IMR-90 (cell line): ENCODE data around the gene KIF12. TPM values are rescaled to one million over a fixed set of nuclear protein-coding genes. Genes with fewer than 3 reads are reported as not detected.

Source experiments
- ATAC-seq: fragments of 200-7000 bp; cut with Tn5 transposase; 2 replicates; pipeline ENCODE4 v1.9.1; 2020; ENCODE audit warnings: low read depth, mild to moderate bottlenecking, moderate library complexity
- BruUV-seq: library from RNA; stranded (reverse); fragments of 400-500 nt; replicated peaks from 2 replicates; lab custom pipeline; 2021; lab: Mats Ljungman, UMichigan
- CTCF ChIA-PET: fragments of 300-600 bp; formaldehyde crosslinking; extraction: SDS; loops from one replicate; lab custom pipeline; 2021; ENCODE audit warnings: antibody characterized with exemption; lab: Yijun Ruan, JAX
- POLR2A ChIA-PET: fragments of 300-600 bp; sonication (Branson Sonifier 250); formaldehyde crosslinking; loops from one replicate; lab custom pipeline; 2022; ENCODE audit warnings: antibody characterized with exemption; ENCODE audit not compliant: unreplicated experiment; lab: Charles Lee
- DNase-seq: peaks from one replicate; pipeline ENCODE4 v3.0.0; 2013
- H2AFZ ChIP-seq: replicated peaks from 2 replicates; pipeline ENCODE3; 2013; ENCODE audit warnings: low read length, mild to moderate bottlenecking; ENCODE audit not compliant: poor library complexity
- H2AK5ac ChIP-seq: 2 replicates; pipeline ENCODE4 v1.6.1; 2013; ENCODE audit warnings: low read depth, low read length, inconsistent platforms
- H2AK9ac ChIP-seq: replicated peaks from 2 replicates; pipeline ENCODE3; 2013; ENCODE audit warnings: mild to moderate bottlenecking, low read depth, low read length, moderate library complexity; ENCODE audit not compliant: poor library complexity
- H2BK120ac ChIP-seq: 2 replicates; pipeline ENCODE4 v1.6.1; 2013; ENCODE audit warnings: low read depth, low read length, inconsistent platforms
- H2BK15ac ChIP-seq: 3 replicates; pipeline ENCODE4 v1.6.1; 2013; ENCODE audit warnings: low read depth, low read length, inconsistent platforms
- H2BK20ac ChIP-seq: 2 replicates; pipeline ENCODE4 v1.6.1; 2013; ENCODE audit warnings: low read depth, mild to moderate bottlenecking, inconsistent platforms, low read length, moderate library complexity
- H2BK5ac ChIP-seq: 2 replicates; pipeline ENCODE4 v1.6.1; 2013; ENCODE audit warnings: mild to moderate bottlenecking, low read depth, low read length, inconsistent platforms; ENCODE audit not compliant: poor library complexity, severe bottlenecking
- H3K14ac ChIP-seq: replicated peaks from 2 replicates; pipeline ENCODE4 v1.6.1; 2013; ENCODE audit warnings: low read depth, low read length, inconsistent platforms
- H3K18ac ChIP-seq: 2 replicates; pipeline ENCODE4 v1.6.1; 2013; ENCODE audit warnings: low read depth, low read length, control low read depth
- H3K23ac ChIP-seq: 2 replicates; pipeline ENCODE4 v1.6.1; 2013; ENCODE audit warnings: low read depth, low read length, inconsistent platforms
- H3K27ac ChIP-seq: 2 replicates; pipeline ENCODE4 v1.5.1; 2013; ENCODE audit warnings: mild to moderate bottlenecking, control low read depth, low read length; ENCODE audit not compliant: insufficient read depth
- H3K27me3 ChIP-seq: 2 replicates; pipeline ENCODE4 v1.6.1; 2013; ENCODE audit warnings: low read length; ENCODE audit not compliant: control insufficient read depth, insufficient read depth
- H3K36me3 ChIP-seq: 2 replicates; pipeline ENCODE4 v1.6.1; 2013; ENCODE audit warnings: low read length, mixed read lengths; ENCODE audit not compliant: control insufficient read depth, insufficient read depth
- H3K4ac ChIP-seq: 2 replicates; pipeline ENCODE4 v1.6.1; 2013; ENCODE audit warnings: low read depth, low read length, inconsistent platforms
- H3K4me1 ChIP-seq: 2 replicates; pipeline ENCODE4 v1.6.1; 2013; ENCODE audit warnings: low read length, mixed read lengths; ENCODE audit not compliant: control insufficient read depth, insufficient read depth
- H3K4me2 ChIP-seq: 2 replicates; pipeline ENCODE4 v1.6.1; 2013; ENCODE audit warnings: low read depth, mild to moderate bottlenecking, control low read depth, low read length, moderate library complexity
- H3K4me3 ChIP-seq: 2 replicates; pipeline ENCODE4 v1.5.1; 2013; ENCODE audit warnings: low read depth, mild to moderate bottlenecking, control low read depth, low read length, moderate library complexity; ENCODE audit not compliant: insufficient read depth
- H3K56ac ChIP-seq: 2 replicates; pipeline ENCODE4 v1.6.1; 2013; ENCODE audit warnings: low read length, inconsistent platforms; ENCODE audit not compliant: insufficient read depth; ENCODE audit errors: extremely low read depth
- H3K79me1 ChIP-seq, 2 experiments: 2 replicates each; pipeline ENCODE4 v1.6.1; 2013; ENCODE audit warnings: low read length in 2 of 2, inconsistent platforms in 1 of 2, low read depth in 1 of 2
- H3K9ac ChIP-seq: 2 replicates; pipeline ENCODE4 v1.6.1; 2013; ENCODE audit warnings: low read depth, low read length, control low read depth
- H3K9me1 ChIP-seq: 2 replicates; pipeline ENCODE4 v1.6.1; 2013; ENCODE audit warnings: low read length, inconsistent platforms; ENCODE audit not compliant: insufficient read depth
- H3K9me3 ChIP-seq: 2 replicates; pipeline ENCODE4 v1.6.1; 2013; ENCODE audit warnings: low read length; ENCODE audit not compliant: control insufficient read depth, insufficient read depth
- H4K20me1 ChIP-seq: 2 replicates; pipeline ENCODE4 v1.6.1; 2013; ENCODE audit warnings: low read length, inconsistent platforms; ENCODE audit not compliant: insufficient read depth
- H4K5ac ChIP-seq: 2 replicates; pipeline ENCODE4 v1.6.1; 2013; ENCODE audit warnings: mild to moderate bottlenecking, low read depth, low read length, control low read depth
- H4K8ac ChIP-seq, 2 experiments: 2 replicates each; pipeline ENCODE4 v1.6.1; 2013; ENCODE audit warnings: low read depth in 2 of 2, low read length in 2 of 2, control low read depth in 1 of 2, inconsistent platforms in 1 of 2
- H4K91ac ChIP-seq: 2 replicates; pipeline ENCODE4 v1.6.1; 2013; ENCODE audit warnings: low read depth, low read length, inconsistent platforms; ENCODE audit not compliant: insufficient read depth
- BHLHE40 ChIP-seq: fragments of 150-350 bp; IDR thresholded peaks from 2 replicates; pipeline ENCODE4 v1.6.1; 2016; ENCODE audit warnings: mild to moderate bottlenecking, low read depth, low read length
- CEBPB ChIP-seq: IDR thresholded peaks from 2 replicates; pipeline ENCODE4 v1.6.1; 2012; ENCODE audit warnings: low read depth, low read length, improper control_type of control experiment
- CHD1 ChIP-seq: IDR thresholded peaks from 2 replicates; pipeline ENCODE4 v1.6.1; 2012; ENCODE audit warnings: low read depth, low read length, improper control_type of control experiment
- CTCF ChIP-seq: conservative IDR thresholded peaks from 2 replicates; pipeline ENCODE4 v1.5.1; 2012; ENCODE audit warnings: mild to moderate bottlenecking, low read depth, low read length, improper control_type of control experiment
- ELK1 ChIP-seq: fragments of 150-350 bp; IDR thresholded peaks from 2 replicates; pipeline ENCODE4 v1.6.1; 2016; ENCODE audit warnings: low read depth, mild to moderate bottlenecking, low read length, moderate library complexity, borderline replicate concordance
- FOS ChIP-seq: fragments of 150-350 bp; IDR thresholded peaks from 2 replicates; pipeline ENCODE4 v1.6.1; 2016; ENCODE audit warnings: low read depth, low read length
- MAFK ChIP-seq: IDR thresholded peaks from 2 replicates; pipeline ENCODE4 v1.6.1; 2012; ENCODE audit warnings: low read depth, low read length, improper control_type of control experiment
- MAZ ChIP-seq: IDR thresholded peaks from 2 replicates; pipeline ENCODE4 v1.6.1; 2012; ENCODE audit warnings: low read depth, mild to moderate bottlenecking, low read length, improper control_type of control experiment, moderate library complexity, borderline replicate concordance
- MXI1 ChIP-seq: IDR thresholded peaks from 2 replicates; pipeline ENCODE4 v1.6.1; 2012; ENCODE audit warnings: low read depth, mild to moderate bottlenecking, low read length, moderate library complexity, borderline replicate concordance
- NFE2L2 ChIP-seq: fragments of 150-350 bp; IDR thresholded peaks from 2 replicates; pipeline ENCODE4 v1.6.1; 2016; ENCODE audit warnings: low read depth, mild to moderate bottlenecking, low read length
- POLR2A ChIP-seq: IDR thresholded peaks from 2 replicates; pipeline ENCODE4 v1.6.1; 2012; ENCODE audit warnings: mild to moderate bottlenecking, low read depth, low read length
- RAD21 ChIP-seq: IDR thresholded peaks from 2 replicates; pipeline ENCODE4 v1.6.1; 2012; ENCODE audit warnings: low read length, improper control_type of control experiment
- RCOR1 ChIP-seq: IDR thresholded peaks from 2 replicates; pipeline ENCODE4 v1.6.1; 2012; ENCODE audit warnings: mild to moderate bottlenecking, low read length, improper control_type of control experiment; ENCODE audit not compliant: insufficient replicate concordance
- RFX5 ChIP-seq: IDR thresholded peaks from 2 replicates; pipeline ENCODE4 v1.8.0; 2012; ENCODE audit warnings: low read depth, mild to moderate bottlenecking, low read length, moderate library complexity
- SMC3 ChIP-seq: fragments of 150-350 bp; IDR thresholded peaks from 2 replicates; pipeline ENCODE4 v1.6.1; 2016; ENCODE audit warnings: low read depth, mild to moderate bottlenecking, antibody characterized with exemption, low read length, moderate library complexity
- USF2 ChIP-seq: fragments of 150-350 bp; IDR thresholded peaks from 2 replicates; pipeline ENCODE4 v1.6.1; 2017; ENCODE audit warnings: mild to moderate bottlenecking, antibody characterized with exemption, low read length, low read depth
- WGBS, 2 experiments: methylation state at CpG; one replicate each; pipeline versions ENCODE4 v1.1.5 to v1.1.7; 2013; ENCODE audit warnings: missing lambda C conversion rate in 2 of 2; ENCODE audit not compliant: insufficient read length in 1 of 2; ENCODE audit errors: extremely low coverage in 2 of 2; 5-methylcytosine and 5-hydroxymethylcytosine counted together
- dilution Hi-C: fragments of 300-500 bp; cut with HindIII; formaldehyde crosslinking; loops from one replicate; pipeline ENCODE4 v1.14.3; 2018; ENCODE audit warnings: low sequenced_read_pairs; ENCODE audit not compliant: unreplicated experiment
- in situ Hi-C: fragments of 300-500 bp; cut with MboI; formaldehyde crosslinking; loops from 3 replicates; pipeline ENCODE4 v1.14.3; 2019; ENCODE audit warnings: low sequenced_read_pairs, inconsistent platforms, mixed read lengths
- intact Hi-C: fragments of 100-400 bp; cut with micrococcal nuclease; formaldehyde crosslinking; loops from 2 replicates; pipeline ENCODE4 v1.10.0; 2022
- polyA plus RNA-seq, 3 experiments: library from polyadenylated mRNA; depleted of rRNA; stranded (reverse); fragments of >200 nt; gene quantifications; 2 replicates each; pipeline ENCODE4 v1.2.3, GENCODE V29; 2012; ENCODE audit warnings: low replicate concordance in 1 of 3
- total RNA-seq: library from RNA; depleted of rRNA; stranded (reverse); fragments of >200 nt; gene quantifications from 2 replicates; pipeline ENCODE4 v1.2.3, GENCODE V29; 2012

KIF12 gene
- total and polyA plus RNA-seq, 2 of the 4 experiments (the other 2 are of a cell fraction) = not detected

GRCh38 chr9:114137831-114138230 lies 38.7 kb upstream of the KIF12 start:
- ATAC-seq (no peak), DNase-seq (no peak)
- Histone ChIP-seq H4K20me1 (no peaks in the 10 kb centered on the region), H3K4me1 (no peaks in the 10 kb centered on the region), H2AK5ac (no peak overlapping the region), H2BK5ac (no peak overlapping the region), H3K36me3 (no peaks in the 10 kb centered on the region), H3K4ac (no peak overlapping the region), H3K27me3 (peaks cover 78% of the 10 kb centered on the region), H4K91ac (no peak overlapping the region), H3K27ac (no peak overlapping the region), H4K8ac (no peak overlapping the region), H3K23ac (no peak overlapping the region), H2BK120ac (no peak overlapping the region), H3K9me3 (peaks cover 8% of the 10 kb centered on the region), H3K79me1 (no peaks in the 10 kb centered on the region), H3K14ac (no peak overlapping the region), H2AK9ac (no peak overlapping the region), H3K56ac (no peak overlapping the region), H3K9me1 (no peaks in the 10 kb centered on the region), H3K9ac (no peak overlapping the region), H2BK15ac (no peak overlapping the region), H2BK20ac (no peak overlapping the region), H2AFZ (no peak overlapping the region), H3K18ac (no peak overlapping the region), H3K4me3 (no peak overlapping the region), H3K4me2 (no peak overlapping the region), H4K5ac (no peak overlapping the region)
- TF ChIP-seq CTCF (no peak), RCOR1 (no peak), BHLHE40 (no peak), CEBPB (no peak), POLR2A (no peak), MXI1 (no peak), CHD1 (no peak), RFX5 (no peak), NFE2L2 (no peak), RAD21 (no peak), USF2 (no peak), MAZ (no peak), FOS (no peak), MAFK (no peak), SMC3 (no peak), ELK1 (no peak)
- in situ Hi-C loops (no loop called here), intact Hi-C loops (no loop called here), dilution Hi-C loops (no loop called here)
- no CpG with 5 or more reads among the region's 6 CpGs for WGBS, 2 experiments
- ChIA-PET POLR2A (no interaction called here), CTCF (interaction anchor here (0.9 to 1.1 kb wide), 2 partner anchors 10 to 29 kb away, joined by 3 read pairs; no protein-coding TSS in a partner anchor)
- no TSS peak for BruUV-seq
